HepG2 (cell line): ENCODE results near the gene ZNFX1. TPM values are rescaled to one million over a fixed set of nuclear protein-coding genes. Genes with fewer than 3 reads are reported as not detected.
A peak's percentile ranks its signal among the peaks of the same experiment; 100 is the strongest.

Source experiments
- AHR ChIP-seq: IDR thresholded peaks from 2 replicates; pipeline ENCODE4 v1.6.1; 2018; ENCODE audit warnings: missing genetic modification reagents, missing compliant biosample characterization
- ELF3 ChIP-seq: IDR thresholded peaks from 2 replicates; pipeline ENCODE4 v1.6.1; 2016; ENCODE audit warnings: missing genetic modification reagents, missing compliant biosample characterization
- ERF ChIP-seq: IDR thresholded peaks from 2 replicates; pipeline ENCODE4 v1.6.1; 2018; ENCODE audit warnings: missing biosample characterization, missing genetic modification reagents
- ETV6 ChIP-seq: sonication (generic); formaldehyde crosslinking; conservative IDR thresholded peaks from 2 replicates; pipeline ENCODE4 v1.4.0; 2020; ENCODE audit warnings: missing genetic modification reagents
- GABPB1 ChIP-seq: IDR thresholded peaks from 2 replicates; pipeline ENCODE4 v1.6.1; 2016; ENCODE audit warnings: mild to moderate bottlenecking, missing genetic modification reagents, moderate library complexity, missing compliant biosample characterization
- GATAD2A ChIP-seq: IDR thresholded peaks from 2 replicates; pipeline ENCODE4 v1.6.1; 2016
- HNF4G ChIP-seq, 2 experiments: sonication (generic) in 1 of 2; formaldehyde crosslinking in 1 of 2; IDR thresholded peaks; 2 replicates each; pipeline versions ENCODE4 v1.4.0 to v1.6.1; 2011 to 2020; ENCODE audit warnings: borderline replicate concordance in 2 of 2, low read depth in 2 of 2, mild to moderate bottlenecking in 2 of 2, low read length in 1 of 2, missing genetic modification reagents in 1 of 2, moderate library complexity in 1 of 2
- KMT2B ChIP-seq: IDR thresholded peaks from 2 replicates; pipeline ENCODE4 v1.6.1; 2016; ENCODE audit warnings: missing genetic modification reagents, missing compliant biosample characterization
- RNF2 ChIP-seq: fragments of 450-650 bp; conservative IDR thresholded peaks from 2 replicates; pipeline ENCODE4 v1.6.1; 2016; ENCODE audit warnings: low read depth
- SOX6 ChIP-seq, 2 experiments: fragments of 450-650 bp in 1 of 2; sonication (generic) in 1 of 2; formaldehyde crosslinking in 1 of 2; IDR thresholded peaks; 2 replicates each; pipeline versions ENCODE4 v1.4.0 to v1.6.1; 2017 to 2020; ENCODE audit warnings: antibody characterized with exemption in 1 of 2, mild to moderate bottlenecking in 1 of 2, missing genetic modification reagents in 1 of 2
- STAG1 ChIP-seq: sonication (generic); formaldehyde crosslinking; IDR thresholded peaks from 2 replicates; pipeline ENCODE4 v1.4.0; 2020; ENCODE audit warnings: missing genetic modification reagents
- TGIF2 ChIP-seq: IDR thresholded peaks from 2 replicates; pipeline ENCODE4 v1.6.1; 2016; ENCODE audit warnings: control low read depth, missing compliant biosample characterization
- THAP11 ChIP-seq: IDR thresholded peaks from 2 replicates; pipeline ENCODE4 v1.6.1; 2016; ENCODE audit warnings: missing biosample characterization, missing genetic modification reagents
- ZNF276 ChIP-seq: sonication (generic); formaldehyde crosslinking; IDR thresholded peaks from 2 replicates; pipeline ENCODE4 v1.4.0; 2020; ENCODE audit warnings: mild to moderate bottlenecking, low read depth, missing genetic modification reagents
- ZNF562 ChIP-seq: sonication (generic); formaldehyde crosslinking; IDR thresholded peaks from 2 replicates; pipeline ENCODE4 v1.8.0; 2022; ENCODE audit warnings: missing genetic modification reagents, borderline replicate concordance
- ZNF770 ChIP-seq: sonication (generic); formaldehyde crosslinking; IDR thresholded peaks from 2 replicates; pipeline ENCODE4 v1.5.0; 2020; ENCODE audit warnings: mild to moderate bottlenecking, missing genetic modification reagents
- polyA plus RNA-seq, 8 experiments: library from polyadenylated mRNA; depleted of rRNA in 3 of 8; stranded (reverse) in 7 of 8; unstranded in 1 of 8; fragments of >200 nt; fragmentation: Illumina TruSeq in 4 of 8; extraction: Trizol in 4 of 8; gene quantifications; 2 replicates each; pipeline versions ENCODE4 v1.2.1 to v1.2.3, GENCODE V29; 2011 to 2016; ENCODE audit warnings: low read depth in 4 of 8, missing spikeins in 1 of 8, mixed read lengths in 1 of 8; ENCODE audit not compliant: insufficient read depth in 1 of 8
- total RNA-seq, 5 experiments: library from RNA; depleted of rRNA; stranded (reverse); fragments of >200 nt; fragmentation: Illumina TruSeq; extraction: Trizol; gene quantifications; 2 replicates each; pipeline ENCODE4 v1.2.3, GENCODE V29; 2016; ENCODE audit warnings: low read depth in 1 of 5
- TF ChIP-seq, protein P1 (sequence below): sonication (generic); formaldehyde crosslinking; IDR thresholded peaks from 2 replicates; pipeline ENCODE4 v1.5.1; 2020; ENCODE audit warnings: mild to moderate bottlenecking, missing genetic modification reagents
- TF ChIP-seq, protein P2 (sequence below): sonication (generic); formaldehyde crosslinking; IDR thresholded peaks from 2 replicates; pipeline ENCODE4 v1.4.0; 2020; ENCODE audit warnings: missing genetic modification reagents
- TF ChIP-seq, protein P3 (sequence below): IDR thresholded peaks from 2 replicates; pipeline ENCODE4 v1.6.1; 2016; ENCODE audit warnings: mild to moderate bottlenecking

ZNFX1 gene
- total and polyA plus RNA-seq, 2 of the 13 experiments (the other 11 are each of a cell fraction or from before 2014, with no cell fraction given) = 2.9 to 11.1 TPM

GRCh38 chr20:49207076-49207475 lies 70.8 kb downstream of the ZNFX1 start (continued):
- TF ChIP-seq GATAD2A (CRISPR knock-in tag) (0 out of 2 replicates have a peak, but pooled peaks have one; percentile 50), RNF2 (no peak), HNF4G (IDR thresholded peaks at IDR 0.05; ENCODE audit: borderline replicate concordance, low read depth, low read length) (no peak), HNF4G (CRISPR knock-in tag; IDR thresholded peaks at IDR 0.05; ENCODE audit: borderline replicate concordance, low read depth) (no peak), ELF3 (CRISPR knock-in tag) (peak; percentile 32; the same call in 1 of the 2 replicates), KMT2B (CRISPR knock-in tag) (0 out of 2 replicates have a peak, but pooled peaks have one; percentile 18), GABPB1 (CRISPR knock-in tag) (no peak), TGIF2 (CRISPR knock-in tag) (0 out of 2 replicates have a peak, but pooled peaks have one; percentile 42), STAG1 (CRISPR knock-in tag) (peak; percentile 89), ZNF770 (CRISPR knock-in tag) (peak; percentile 83), AHR (CRISPR knock-in tag) (0 out of 2 replicates have a peak, but pooled peaks have one; percentile 48), ETV6 (no peak), ZNF562 (CRISPR knock-in tag) (no peak), ZNF276 (peak; percentile 68; the same call in 1 of the 2 replicates), SOX6 (IDR thresholded peaks at IDR 0.05) (no peak), SOX6 (CRISPR knock-in tag; IDR thresholded peaks at IDR 0.05) (0 out of 2 replicates have a peak, but pooled peaks have one; percentile 9), ERF (CRISPR knock-in tag) (peak; percentile 73; the same call in 1 of the 2 replicates), THAP11 (CRISPR knock-in tag) (peak; percentile 81)
- TF ChIP-seq, protein P1, sequence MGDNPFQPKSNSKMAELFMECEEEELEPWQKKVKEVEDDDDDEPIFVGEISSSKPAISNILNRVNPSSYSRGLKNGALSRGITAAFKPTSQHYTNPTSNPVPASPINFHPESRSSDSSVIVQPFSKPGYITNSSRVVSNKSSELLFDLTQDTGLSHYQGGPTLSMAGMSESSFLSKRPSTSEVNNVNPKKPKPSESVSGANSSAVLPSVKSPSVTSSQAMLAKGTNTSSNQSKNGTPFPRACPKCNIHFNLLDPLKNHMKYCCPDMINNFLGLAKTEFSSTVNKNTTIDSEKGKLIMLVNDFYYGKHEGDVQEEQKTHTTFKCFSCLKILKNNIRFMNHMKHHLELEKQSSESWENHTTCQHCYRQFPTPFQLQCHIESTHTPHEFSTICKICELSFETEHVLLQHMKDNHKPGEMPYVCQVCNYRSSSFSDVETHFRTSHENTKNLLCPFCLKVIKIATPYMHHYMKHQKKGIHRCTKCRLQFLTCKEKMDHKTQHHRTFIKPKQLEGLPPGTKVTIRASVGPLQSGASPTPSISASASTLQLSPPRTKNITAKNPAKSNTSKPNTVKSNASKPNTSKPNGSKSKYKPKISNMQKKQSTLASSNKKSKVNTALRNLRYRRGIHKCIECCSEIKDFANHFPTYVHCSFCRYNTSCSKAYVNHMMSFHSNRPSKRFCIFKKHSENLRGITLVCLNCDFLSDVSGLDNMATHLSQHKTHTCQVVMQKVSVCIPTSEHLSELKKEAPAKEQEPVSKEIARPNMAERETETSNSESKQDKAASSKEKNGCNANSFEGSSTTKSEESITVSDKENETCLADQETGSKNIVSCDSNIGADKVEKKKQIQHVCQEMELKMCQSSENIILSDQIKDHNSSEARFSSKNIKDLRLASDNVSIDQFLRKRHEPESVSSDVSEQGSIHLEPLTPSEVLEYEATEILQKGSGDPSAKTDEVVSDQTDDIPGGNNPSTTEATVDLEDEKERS = 0 out of 2 replicates have a peak, but pooled peaks have one; percentile 63
- TF ChIP-seq, protein P2, sequence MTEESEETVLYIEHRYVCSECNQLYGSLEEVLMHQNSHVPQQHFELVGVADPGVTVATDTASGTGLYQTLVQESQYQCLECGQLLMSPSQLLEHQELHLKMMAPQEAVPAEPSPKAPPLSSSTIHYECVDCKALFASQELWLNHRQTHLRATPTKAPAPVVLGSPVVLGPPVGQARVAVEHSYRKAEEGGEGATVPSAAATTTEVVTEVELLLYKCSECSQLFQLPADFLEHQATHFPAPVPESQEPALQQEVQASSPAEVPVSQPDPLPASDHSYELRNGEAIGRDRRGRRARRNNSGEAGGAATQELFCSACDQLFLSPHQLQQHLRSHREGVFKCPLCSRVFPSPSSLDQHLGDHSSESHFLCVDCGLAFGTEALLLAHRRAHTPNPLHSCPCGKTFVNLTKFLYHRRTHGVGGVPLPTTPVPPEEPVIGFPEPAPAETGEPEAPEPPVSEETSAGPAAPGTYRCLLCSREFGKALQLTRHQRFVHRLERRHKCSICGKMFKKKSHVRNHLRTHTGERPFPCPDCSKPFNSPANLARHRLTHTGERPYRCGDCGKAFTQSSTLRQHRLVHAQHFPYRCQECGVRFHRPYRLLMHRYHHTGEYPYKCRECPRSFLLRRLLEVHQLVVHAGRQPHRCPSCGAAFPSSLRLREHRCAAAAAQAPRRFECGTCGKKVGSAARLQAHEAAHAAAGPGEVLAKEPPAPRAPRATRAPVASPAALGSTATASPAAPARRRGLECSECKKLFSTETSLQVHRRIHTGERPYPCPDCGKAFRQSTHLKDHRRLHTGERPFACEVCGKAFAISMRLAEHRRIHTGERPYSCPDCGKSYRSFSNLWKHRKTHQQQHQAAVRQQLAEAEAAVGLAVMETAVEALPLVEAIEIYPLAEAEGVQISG (CRISPR knock-in tag) = peak; percentile 99
- TF ChIP-seq, protein P3, sequence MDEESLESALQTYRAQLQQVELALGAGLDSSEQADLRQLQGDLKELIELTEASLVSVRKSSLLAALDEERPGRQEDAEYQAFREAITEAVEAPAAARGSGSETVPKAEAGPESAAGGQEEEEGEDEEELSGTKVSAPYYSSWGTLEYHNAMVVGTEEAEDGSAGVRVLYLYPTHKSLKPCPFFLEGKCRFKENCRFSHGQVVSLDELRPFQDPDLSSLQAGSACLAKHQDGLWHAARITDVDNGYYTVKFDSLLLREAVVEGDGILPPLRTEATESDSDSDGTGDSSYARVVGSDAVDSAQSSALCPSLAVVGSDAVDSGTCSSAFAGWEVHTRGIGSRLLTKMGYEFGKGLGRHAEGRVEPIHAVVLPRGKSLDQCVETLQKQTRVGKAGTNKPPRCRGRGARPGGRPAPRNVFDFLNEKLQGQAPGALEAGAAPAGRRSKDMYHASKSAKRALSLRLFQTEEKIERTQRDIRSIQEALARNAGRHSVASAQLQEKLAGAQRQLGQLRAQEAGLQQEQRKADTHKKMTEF = 0 out of 2 replicates have a peak, but pooled peaks have one; percentile 29
